A549 (cell line): ENCODE data around the gene HEATR5B. TPM values are rescaled to one million over a fixed set of nuclear protein-coding genes. Genes with fewer than 3 reads are reported as not detected.
A peak's percentile ranks its signal among the peaks of the same experiment; 100 is the strongest.

Source experiments
- ATAC-seq, 2 experiments: fragments of 200-7000 bp in 1 of 2; fragments of >200 bp in 1 of 2; cut with Nextera tagmentation in 1 of 2; cut with Tn5 transposase in 1 of 2; 3 replicates each; pipeline versions ENCODE4 v1.8.0 to v1.9.1; 2018 to 2020; ENCODE audit warnings: mild to moderate bottlenecking in 1 of 2, moderate library complexity in 1 of 2
- CTCF ChIA-PET: fragments of 300-600 bp; sonication (Branson Sonifier 250); formaldehyde crosslinking; extraction: SDS; loops from one replicate; lab custom pipeline; 2021; ENCODE audit warnings: antibody characterized with exemption, inconsistent platforms; lab: Yijun Ruan, JAX
- POLR2A ChIA-PET: fragments of 350-600 bp; formaldehyde crosslinking; extraction: SDS; loops from one replicate; lab custom pipeline; 2021; ENCODE audit warnings: antibody characterized with exemption, inconsistent platforms; lab: Yijun Ruan, JAX
- DNase-seq, 2 experiments: peaks; one replicate each; pipeline versions ENCODE4 v3.0.0 to v3.0.0-alpha.2; 2011 to 2016; ENCODE audit warnings: low read depth in 1 of 2, low spot score in 1 of 2
- FAIRE-seq: peaks from 2 replicates; lab custom pipeline; 2011; peaks lifted over from hg19 to GRCh38; lab: Jason Lieb, UNC
- H3K27ac ChIP-seq, 2 experiments: fragments of >200 bp; sonication (Bioruptor Twin); formaldehyde crosslinking; 3 replicates each; pipeline ENCODE4 v1.5.1; 2016 to 2017
- H3K4me1 ChIP-seq: fragments of >200 bp; sonication (Bioruptor Twin); formaldehyde crosslinking; 3 replicates; pipeline ENCODE4 v1.6.1; 2016
- H3K4me2 ChIP-seq: fragments of >200 bp; sonication (Bioruptor Twin); formaldehyde crosslinking; 3 replicates; pipeline ENCODE4 v1.6.1; 2016
- H3K4me3 ChIP-seq: fragments of >200 bp; sonication (Bioruptor Twin); formaldehyde crosslinking; 3 replicates; pipeline ENCODE4 v1.5.1; 2016
- H3K9me3 ChIP-seq: fragments of >200 bp; sonication (Bioruptor Twin); formaldehyde crosslinking; 3 replicates; pipeline ENCODE4 v1.6.1; 2016
- CBX8 ChIP-seq: fragments of 200-600 bp; sonication (generic); IDR thresholded peaks from 2 replicates; pipeline ENCODE4 v1.6.1; 2016
- EHF ChIP-seq: fragments of 250-450 bp; sonication (Bioruptor Pico); IDR thresholded peaks from 2 replicates; pipeline ENCODE4 v1.5.0; 2020; ENCODE audit warnings: mild to moderate bottlenecking
- FOSL2 ChIP-seq, 2 experiments: fragments of 450-650 bp in 1 of 2; fragments of >200 bp in 1 of 2; sonication (Bioruptor Twin) in 1 of 2; formaldehyde crosslinking; IDR thresholded peaks; 2 replicates each; pipeline versions ENCODE4 v1.5.0 to v1.6.1; 2016 to 2020; ENCODE audit warnings: mild to moderate bottlenecking in 1 of 2, moderate library complexity in 1 of 2
- GATA3 ChIP-seq: IDR thresholded peaks from 2 replicates; pipeline ENCODE4 v1.6.1; 2012; ENCODE audit warnings: borderline replicate concordance
- HEYL ChIP-seq: fragments of 250-450 bp; sonication (Bioruptor Pico); IDR thresholded peaks from 2 replicates; pipeline ENCODE4 v1.8.0; 2021; ENCODE audit warnings: mild to moderate bottlenecking, moderate library complexity
- HOXA7 ChIP-seq: fragments of 250-450 bp; sonication (Bioruptor Pico); IDR thresholded peaks from 2 replicates; pipeline ENCODE4 v1.5.0; 2020; ENCODE audit warnings: mild to moderate bottlenecking, moderate library complexity
- JUN ChIP-seq, 2 experiments: fragments of >200 bp; sonication (Bioruptor Twin); formaldehyde crosslinking; IDR thresholded peaks; 2 replicates in 1 of 2; 3 replicates in 1 of 2; pipeline ENCODE4 v1.6.1; 2016 to 2017
- KDM5A ChIP-seq: fragments of 200-600 bp; sonication (generic); IDR thresholded peaks from 2 replicates; pipeline ENCODE4 v1.6.1; 2016; ENCODE audit warnings: antibody characterized with exemption, mild to moderate bottlenecking
- MAZ ChIP-seq: fragments of 150-350 bp; IDR thresholded peaks from 2 replicates; pipeline ENCODE4 v1.6.1; 2014; ENCODE audit warnings: antibody characterized with exemption, low read depth, low read length, borderline replicate concordance
- NFE2L2 ChIP-seq: fragments of 150-350 bp; conservative IDR thresholded peaks from 2 replicates; pipeline ENCODE4 v1.6.1; 2014; ENCODE audit warnings: low read length
- PHF8 ChIP-seq: fragments of 200-600 bp; sonication (generic); IDR thresholded peaks from 2 replicates; pipeline ENCODE4 v1.6.1; 2016; ENCODE audit warnings: low read depth, mild to moderate bottlenecking, antibody characterized with exemption, moderate library complexity, borderline replicate concordance
- POLR2A ChIP-seq: IDR thresholded peaks from 2 replicates; pipeline ENCODE4 v1.6.1; 2012; ENCODE audit warnings: mild to moderate bottlenecking, low read length
- POLR2AphosphoS2 ChIP-seq: conservative IDR thresholded peaks from 2 replicates; pipeline ENCODE4 v1.6.1; 2012; ENCODE audit warnings: low read length, improper control_type of control experiment, inconsistent platforms
- RAD21 ChIP-seq, 2 experiments: fragments of >200 bp in 1 of 2; sonication (Bioruptor Twin) in 1 of 2; formaldehyde crosslinking in 1 of 2; IDR thresholded peaks in 1 of 2; conservative IDR thresholded peaks in 1 of 2; 2 replicates in 1 of 2; 3 replicates in 1 of 2; pipeline ENCODE4 v1.6.1; 2012 to 2018; ENCODE audit warnings: inconsistent platforms in 1 of 2
- RNF2 ChIP-seq: fragments of 200-600 bp; sonication (generic); IDR thresholded peaks from 2 replicates; pipeline ENCODE4 v1.6.1; 2016; ENCODE audit warnings: low read depth, mild to moderate bottlenecking, antibody characterized with exemption, moderate library complexity, borderline replicate concordance
- SMC3 ChIP-seq: fragments of >200 bp; sonication (Bioruptor Twin); formaldehyde crosslinking; IDR thresholded peaks from 3 replicates; pipeline ENCODE4 v1.6.1; 2018; ENCODE audit warnings: inconsistent platforms
- TFCP2L1 ChIP-seq: fragments of 250-450 bp; sonication (Bioruptor Pico); IDR thresholded peaks from 2 replicates; pipeline ENCODE4 v1.5.0; 2021; ENCODE audit warnings: mild to moderate bottlenecking
- TP53 ChIP-seq: fragments of 250-450 bp; sonication (Bioruptor Pico); IDR thresholded peaks from 2 replicates; pipeline ENCODE4 v1.5.0; 2021; ENCODE audit warnings: mild to moderate bottlenecking, moderate library complexity
- WGBS: methylation state at CpG from one replicate; pipeline ENCODE4 v1.1.6; 2017; ENCODE audit errors: missing lambda C conversion rate; 5-methylcytosine and 5-hydroxymethylcytosine counted together
- polyA plus RNA-seq, 4 experiments: library from polyadenylated mRNA; depleted of rRNA in 3 of 4; stranded (reverse); fragments of >200 nt; fragmentation: RNase III in 1 of 4; extraction: RNeasy Plus Mini Kit Qiagen cat#74134 plus additional on column Dnase treatment in 1 of 4; gene quantifications; 2 replicates in 3 of 4; 3 replicates in 1 of 4; pipeline ENCODE4 v1.2.3, GENCODE V29; 2011 to 2017
- TF ChIP-seq, protein P1 (sequence below): fragments of 150-350 bp; IDR thresholded peaks from 2 replicates; pipeline ENCODE4 v1.6.1; 2014; ENCODE audit warnings: low read depth, mild to moderate bottlenecking, low read length
- TF ChIP-seq, protein P2 (sequence below): fragments of 250-450 bp; sonication (Bioruptor Pico); IDR thresholded peaks from 2 replicates; pipeline ENCODE4 v1.5.0; 2020; ENCODE audit warnings: low read depth, mild to moderate bottlenecking, moderate library complexity
- TF ChIP-seq, protein P3 (sequence below): IDR thresholded peaks from 2 replicates; pipeline ENCODE4 v1.6.1; 2012
- TF ChIP-seq, protein P4 (sequence below): IDR thresholded peaks from 2 replicates; pipeline ENCODE4 v1.6.1; 2012
- TF ChIP-seq, protein P5 (sequence below): IDR thresholded peaks from 2 replicates; pipeline ENCODE4 v1.6.1; 2012; ENCODE audit warnings: low read depth, borderline replicate concordance
- TF ChIP-seq, protein P6 (sequence below): fragments of >200 bp; sonication (Bioruptor Twin); formaldehyde crosslinking; IDR thresholded peaks from 3 replicates; pipeline ENCODE4 v1.5.1; 2016
- TF ChIP-seq, protein P7 (sequence below): fragments of >200 bp; sonication (Bioruptor Twin); formaldehyde crosslinking; IDR thresholded peaks from 3 replicates; pipeline ENCODE4 v1.6.1; 2016

The HEATR5B gene
- polyA plus RNA-seq, 2 of the 4 experiments (the other 2 are of a cell fraction) = 8.4 to 26.1 TPM

DNA sequence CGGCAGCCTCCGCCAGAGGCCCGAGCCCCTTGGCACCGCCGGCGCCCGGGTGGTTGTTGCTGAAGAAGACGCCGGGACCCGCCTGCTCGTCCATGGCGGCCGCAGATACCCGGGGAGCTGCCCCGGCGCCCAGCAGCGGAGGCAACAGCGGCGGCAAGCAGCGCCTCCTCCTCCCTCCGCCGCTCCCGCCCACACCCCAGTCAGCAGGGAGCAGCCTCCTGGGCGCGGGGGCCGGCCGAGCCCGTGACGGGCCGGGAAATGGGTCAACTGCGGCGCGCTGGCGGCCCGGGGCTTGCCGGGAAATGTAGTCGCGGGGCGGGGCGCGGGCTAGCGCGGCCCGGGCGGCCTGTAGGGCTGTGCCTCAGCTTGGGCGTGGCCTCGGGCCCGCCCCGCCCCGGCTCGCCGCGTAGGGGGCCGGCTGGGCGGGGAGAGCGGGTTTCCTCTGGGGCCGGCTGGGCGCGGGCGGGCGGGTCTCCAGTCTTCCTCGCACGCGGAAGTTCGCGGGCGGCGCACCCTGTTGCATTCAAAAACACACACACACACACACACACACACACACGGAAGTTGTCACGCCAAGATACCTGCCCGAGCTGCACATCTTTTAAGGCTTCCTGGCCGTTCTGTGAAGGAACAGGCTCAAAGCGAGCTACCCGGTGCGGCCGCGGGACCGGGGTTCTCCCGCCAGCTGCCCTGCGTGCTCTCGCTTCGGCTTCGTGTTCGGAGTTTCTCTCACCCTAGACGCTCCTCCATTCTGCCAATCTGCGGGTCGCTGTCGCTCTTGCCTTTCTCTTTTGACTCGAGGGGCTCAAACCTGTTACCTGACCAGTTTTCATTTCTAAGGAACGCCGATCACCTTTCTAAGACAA lies 117.6 kb downstream of the HEATR5B start, which contains the start of gene STRN:
STRN (minus strand) TSS at position 167 of the 866 bp plus-strand sequence; CDS start at position 94, 73 bp downstream.
- H3K27ac ChIP-seq = peak within 1 kb of the TSS; percentile 97
- peak; percentile 74 to 78 for TF ChIP-seq JUN (IDR thresholded peaks at IDR 0.05)
- TF ChIP-seq GATA3 = peak; percentile 31
- no peak for TF ChIP-seq KDM5A
- no peak for TF ChIP-seq RAD21 (conservative IDR thresholded peaks at IDR 0.05 in 1 of 2, IDR thresholded peaks at IDR 0.05 in 1 of 2)
- TF ChIP-seq, protein P1, sequence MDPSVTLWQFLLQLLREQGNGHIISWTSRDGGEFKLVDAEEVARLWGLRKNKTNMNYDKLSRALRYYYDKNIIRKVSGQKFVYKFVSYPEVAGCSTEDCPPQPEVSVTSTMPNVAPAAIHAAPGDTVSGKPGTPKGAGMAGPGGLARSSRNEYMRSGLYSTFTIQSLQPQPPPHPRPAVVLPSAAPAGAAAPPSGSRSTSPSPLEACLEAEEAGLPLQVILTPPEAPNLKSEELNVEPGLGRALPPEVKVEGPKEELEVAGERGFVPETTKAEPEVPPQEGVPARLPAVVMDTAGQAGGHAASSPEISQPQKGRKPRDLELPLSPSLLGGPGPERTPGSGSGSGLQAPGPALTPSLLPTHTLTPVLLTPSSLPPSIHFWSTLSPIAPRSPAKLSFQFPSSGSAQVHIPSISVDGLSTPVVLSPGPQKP = no peak
- TF ChIP-seq, protein P2, sequence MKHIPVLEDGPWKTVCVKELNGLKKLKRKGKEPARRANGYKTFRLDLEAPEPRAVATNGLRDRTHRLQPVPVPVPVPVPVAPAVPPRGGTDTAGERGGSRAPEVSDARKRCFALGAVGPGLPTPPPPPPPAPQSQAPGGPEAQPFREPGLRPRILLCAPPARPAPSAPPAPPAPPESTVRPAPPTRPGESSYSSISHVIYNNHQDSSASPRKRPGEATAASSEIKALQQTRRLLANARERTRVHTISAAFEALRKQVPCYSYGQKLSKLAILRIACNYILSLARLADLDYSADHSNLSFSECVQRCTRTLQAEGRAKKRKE (CRISPR knock-in tag) = no peak
- peak; percentile 98; the same call in 1 of the 2 replicates for TF ChIP-seq PHF8
- TF ChIP-seq, protein P3, sequence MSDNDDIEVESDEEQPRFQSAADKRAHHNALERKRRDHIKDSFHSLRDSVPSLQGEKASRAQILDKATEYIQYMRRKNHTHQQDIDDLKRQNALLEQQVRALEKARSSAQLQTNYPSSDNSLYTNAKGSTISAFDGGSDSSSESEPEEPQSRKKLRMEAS = peak; percentile 94
- TF ChIP-seq, protein P4, sequence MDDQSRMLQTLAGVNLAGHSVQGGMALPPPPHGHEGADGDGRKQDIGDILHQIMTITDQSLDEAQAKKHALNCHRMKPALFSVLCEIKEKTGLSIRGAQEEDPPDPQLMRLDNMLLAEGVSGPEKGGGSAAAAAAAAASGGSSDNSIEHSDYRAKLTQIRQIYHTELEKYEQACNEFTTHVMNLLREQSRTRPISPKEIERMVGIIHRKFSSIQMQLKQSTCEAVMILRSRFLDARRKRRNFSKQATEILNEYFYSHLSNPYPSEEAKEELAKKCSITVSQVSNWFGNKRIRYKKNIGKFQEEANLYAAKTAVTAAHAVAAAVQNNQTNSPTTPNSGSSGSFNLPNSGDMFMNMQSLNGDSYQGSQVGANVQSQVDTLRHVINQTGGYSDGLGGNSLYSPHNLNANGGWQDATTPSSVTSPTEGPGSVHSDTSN = 0 out of 2 replicates have a peak, but pooled peaks have one; percentile 12
- TF ChIP-seq EHF = no peak
- peak; percentile 76; the same call in 1 of the 2 replicates for TF ChIP-seq MAZ
- TF ChIP-seq RNF2 = peak; percentile 19; the same call in 1 of the 2 replicates
- TF ChIP-seq SMC3 = peak; percentile 19; the same call in 1 of the 3 replicates
- TF ChIP-seq POLR2A = peak; percentile 88
- no peak for TF ChIP-seq CBX8
- TF ChIP-seq HOXA7 (CRISPR knock-in tag) = no peak
- no peak for TF ChIP-seq POLR2AphosphoS2
- TF ChIP-seq, protein P5, sequence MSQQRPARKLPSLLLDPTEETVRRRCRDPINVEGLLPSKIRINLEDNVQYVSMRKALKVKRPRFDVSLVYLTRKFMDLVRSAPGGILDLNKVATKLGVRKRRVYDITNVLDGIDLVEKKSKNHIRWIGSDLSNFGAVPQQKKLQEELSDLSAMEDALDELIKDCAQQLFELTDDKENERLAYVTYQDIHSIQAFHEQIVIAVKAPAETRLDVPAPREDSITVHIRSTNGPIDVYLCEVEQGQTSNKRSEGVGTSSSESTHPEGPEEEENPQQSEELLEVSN = peak; percentile 95
- TF ChIP-seq, protein P6, sequence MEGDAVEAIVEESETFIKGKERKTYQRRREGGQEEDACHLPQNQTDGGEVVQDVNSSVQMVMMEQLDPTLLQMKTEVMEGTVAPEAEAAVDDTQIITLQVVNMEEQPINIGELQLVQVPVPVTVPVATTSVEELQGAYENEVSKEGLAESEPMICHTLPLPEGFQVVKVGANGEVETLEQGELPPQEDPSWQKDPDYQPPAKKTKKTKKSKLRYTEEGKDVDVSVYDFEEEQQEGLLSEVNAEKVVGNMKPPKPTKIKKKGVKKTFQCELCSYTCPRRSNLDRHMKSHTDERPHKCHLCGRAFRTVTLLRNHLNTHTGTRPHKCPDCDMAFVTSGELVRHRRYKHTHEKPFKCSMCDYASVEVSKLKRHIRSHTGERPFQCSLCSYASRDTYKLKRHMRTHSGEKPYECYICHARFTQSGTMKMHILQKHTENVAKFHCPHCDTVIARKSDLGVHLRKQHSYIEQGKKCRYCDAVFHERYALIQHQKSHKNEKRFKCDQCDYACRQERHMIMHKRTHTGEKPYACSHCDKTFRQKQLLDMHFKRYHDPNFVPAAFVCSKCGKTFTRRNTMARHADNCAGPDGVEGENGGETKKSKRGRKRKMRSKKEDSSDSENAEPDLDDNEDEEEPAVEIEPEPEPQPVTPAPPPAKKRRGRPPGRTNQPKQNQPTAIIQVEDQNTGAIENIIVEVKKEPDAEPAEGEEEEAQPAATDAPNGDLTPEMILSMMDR = no peak
- TF ChIP-seq TFCP2L1 = peak; percentile 90; the same call in 1 of the 2 replicates
- TF ChIP-seq NFE2L2 = no peak
- TF ChIP-seq, protein P7, sequence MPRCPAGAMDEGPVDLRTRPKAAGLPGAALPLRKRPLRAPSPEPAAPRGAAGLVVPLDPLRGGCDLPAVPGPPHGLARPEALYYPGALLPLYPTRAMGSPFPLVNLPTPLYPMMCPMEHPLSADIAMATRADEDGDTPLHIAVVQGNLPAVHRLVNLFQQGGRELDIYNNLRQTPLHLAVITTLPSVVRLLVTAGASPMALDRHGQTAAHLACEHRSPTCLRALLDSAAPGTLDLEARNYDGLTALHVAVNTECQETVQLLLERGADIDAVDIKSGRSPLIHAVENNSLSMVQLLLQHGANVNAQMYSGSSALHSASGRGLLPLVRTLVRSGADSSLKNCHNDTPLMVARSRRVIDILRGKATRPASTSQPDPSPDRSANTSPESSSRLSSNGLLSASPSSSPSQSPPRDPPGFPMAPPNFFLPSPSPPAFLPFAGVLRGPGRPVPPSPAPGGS = peak; percentile 68; the same call in 2 of the 3 replicates
- no peak for TF ChIP-seq FOSL2 (IDR thresholded peaks at IDR 0.05)
- TF ChIP-seq FOSL2 (CRISPR knock-in tag; IDR thresholded peaks at IDR 0.05) = no peak; the same call in 1 of the 2 replicates
- TF ChIP-seq HEYL (CRISPR knock-in tag) = no peak
- peak; percentile 10; the same call in 1 of the 2 replicates for TF ChIP-seq TP53 (CRISPR knock-in tag)
- H3K4me2 ChIP-seq = peak within 1 kb of the TSS; percentile 79
- peak within 1 kb of the TSS; percentile 96 for H3K4me3 ChIP-seq
- FAIRE-seq = no peak
- ChIA-PET POLR2A (interaction anchor here (0.6 to 1.2 kb wide), 10 partner anchors 9 to 1571 kb away, joined by 3 to 7 read pairs (median 4); partner anchors contain the start of genes CEBPZ, GPATCH11, HEATR5B and NDUFAF7), CTCF (interaction anchor here (0.7 to 1.6 kb wide), 2 partner anchors 10 to 48 kb away, joined by 3 read pairs; no protein-coding TSS in a partner anchor)
- peak; percentile 97 for ATAC-seq
- H3K4me1 ChIP-seq = peaks cover 21% of the 10 kb centered on the region
- WGBS = under 1% methylated on average over 54 of the region's 91 CpGs
- no peaks in the 10 kb centered on the region for H3K9me3 ChIP-seq
- DNase-seq = peak; percentile 95 to 96
